Dermis blood vessel endothelial cell (primary cell): ENCODE data around the gene ZNF90. TPM values are rescaled to one million over a fixed set of nuclear protein-coding genes. Genes with fewer than 3 reads are reported as not detected.
A peak's percentile ranks its signal among the peaks of the same experiment; 100 is the strongest.
"Not testable (repeated sequence)": the region's sequence is repeated elsewhere in the genome, so short reads cannot be mapped to it uniquely, and the experiment has no call there.

Experiments used
- DNase-seq: peaks from one replicate; pipeline ENCODE4 v3.0.0; 2010
- total RNA-seq: library from RNA; depleted of rRNA; stranded (reverse); fragments of >200 nt; gene quantifications from 2 replicates; pipeline ENCODE4 v1.2.3, GENCODE V29; 2014

ZNF90 gene
- total RNA-seq, 1 donor from 2014 or later, result 1.5 TPM

- no peak for DNase-seq
Observed at GRCh38 chr19:20103091-20103740, 25.4 kb downstream of the ZNF90 start.

GRCh38 chr19:20107301-20107700 is 29.5 kb downstream of the ZNF90 start:
- no peak for DNase-seq

- DNase-seq, result not testable (repeated sequence)
Observed at GRCh38 chr19:20118064-20118839, 40.5 kb downstream of the ZNF90 start.

GRCh38 chr19:20124879-20125278 is 47.1 kb downstream of the ZNF90 start:
- DNase-seq, result no peak

GRCh38 chr19:20132933-20133332 is 55.1 kb downstream of the ZNF90 start:
- not testable (repeated sequence) for DNase-seq

- not testable (repeated sequence) for DNase-seq
Observed at GRCh38 chr19:20137714-20138113, 59.9 kb downstream of the ZNF90 start.

GRCh38 chr19:20151617-20152145 is 73.9 kb downstream of the ZNF90 start:
- no peak for DNase-seq

GRCh38 chr19:20152506-20152905 is 74.7 kb downstream of the ZNF90 start:
- not testable (repeated sequence) for DNase-seq

GRCh38 chr19:20153281-20153680 is 75.5 kb downstream of the ZNF90 start:
- no peak for DNase-seq

GRCh38 chr19:20154636-20155035 is 76.8 kb downstream of the ZNF90 start:
- no peak for DNase-seq

GRCh38 chr19:20162821-20163220 is 85.0 kb downstream of the ZNF90 start:
- no peak for DNase-seq

GRCh38 chr19:20164456-20164855 is 86.7 kb downstream of the ZNF90 start:
- no peak for DNase-seq

- no peak for DNase-seq
Observed at GRCh38 chr19:20165971-20166592, 88.3 kb downstream of the ZNF90 start.

GRCh38 chr19:20167020-20167644 is 89.3 kb downstream of the ZNF90 start, which contains the start of gene ZNF486:
Gene ZNF486, plus strand, starts transcription at chr19:20167214. Its CDS starts 117 bp downstream, at chr19:20167331.
- DNase-seq, result peak; percentile 97

- DNase-seq, result peak; percentile 67
Observed at GRCh38 chr19:20167651-20168122, 89.9 kb downstream of the ZNF90 start.

Other genes starting within 250 kb of the ZNF90 start
- 4.7 and 6.3 TPM in 2 replicates for gene ZNF253, start 212.1 kb upstream of the ZNF90 start, total RNA-seq
- gene ZNF93, start 177.1 kb upstream of the ZNF90 start, total RNA-seq, result 6.0 and 11.7 TPM in 2 replicates
- 2.7 and 5.4 TPM in 2 replicates for gene ZNF682, start 38.5 kb upstream of the ZNF90 start, total RNA-seq
- 8.8 and 12.6 TPM in 2 replicates for gene ZNF486, start 89.2 kb downstream of the ZNF90 start, total RNA-seq